BLaER1 treated with 17β-estradiol and CSF1 and Interleukin-3, amounts not matched to agents 10 nM and 100 nM (cell line): Measurements from ENCODE around the gene MESD.

ENCODE experiments used
- H3K27ac ChIP-seq, 11 experiments: shearing (Covaris generic); formaldehyde crosslinking; 2 replicates each; pipeline ENCODE4 v1.8.1; 2022
- H3K27me3 ChIP-seq, 11 experiments: shearing (Covaris generic); formaldehyde crosslinking; 2 replicates each; pipeline ENCODE4 v1.8.1; 2022
- H3K36me3 ChIP-seq, 11 experiments: shearing (Covaris generic); formaldehyde crosslinking; 2 replicates each; pipeline ENCODE4 v1.8.1; 2022
- H3K4me1 ChIP-seq, 10 experiments: shearing (Covaris generic); formaldehyde crosslinking; 2 replicates each; pipeline ENCODE4 v1.8.1; 2022
- H3K4me2 ChIP-seq, 11 experiments: shearing (Covaris generic); formaldehyde crosslinking; 2 replicates each; pipeline ENCODE4 v1.8.1; 2022
- H3K4me3 ChIP-seq, 10 experiments: shearing (Covaris generic); formaldehyde crosslinking; 2 replicates each; pipeline ENCODE4 v1.8.1; 2022
- H3K9ac ChIP-seq, 11 experiments: shearing (Covaris generic); formaldehyde crosslinking; 2 replicates each; pipeline ENCODE4 v1.8.1; 2022
- H3K9me3 ChIP-seq, 11 experiments: shearing (Covaris generic); formaldehyde crosslinking; replicated peaks in 1 of 11; 2 replicates each; pipeline ENCODE4 v1.8.1; 2022
- H4K20me1 ChIP-seq, 11 experiments: shearing (Covaris generic); formaldehyde crosslinking; 2 replicates each; pipeline ENCODE4 v1.8.1; 2022
- Cebpa-rat ChIP-seq, 11 experiments: shearing (Covaris generic); IDR thresholded peaks; 2 replicates each; pipeline ENCODE4 v1.8.1; 2022

Gene MESD

DNA sequence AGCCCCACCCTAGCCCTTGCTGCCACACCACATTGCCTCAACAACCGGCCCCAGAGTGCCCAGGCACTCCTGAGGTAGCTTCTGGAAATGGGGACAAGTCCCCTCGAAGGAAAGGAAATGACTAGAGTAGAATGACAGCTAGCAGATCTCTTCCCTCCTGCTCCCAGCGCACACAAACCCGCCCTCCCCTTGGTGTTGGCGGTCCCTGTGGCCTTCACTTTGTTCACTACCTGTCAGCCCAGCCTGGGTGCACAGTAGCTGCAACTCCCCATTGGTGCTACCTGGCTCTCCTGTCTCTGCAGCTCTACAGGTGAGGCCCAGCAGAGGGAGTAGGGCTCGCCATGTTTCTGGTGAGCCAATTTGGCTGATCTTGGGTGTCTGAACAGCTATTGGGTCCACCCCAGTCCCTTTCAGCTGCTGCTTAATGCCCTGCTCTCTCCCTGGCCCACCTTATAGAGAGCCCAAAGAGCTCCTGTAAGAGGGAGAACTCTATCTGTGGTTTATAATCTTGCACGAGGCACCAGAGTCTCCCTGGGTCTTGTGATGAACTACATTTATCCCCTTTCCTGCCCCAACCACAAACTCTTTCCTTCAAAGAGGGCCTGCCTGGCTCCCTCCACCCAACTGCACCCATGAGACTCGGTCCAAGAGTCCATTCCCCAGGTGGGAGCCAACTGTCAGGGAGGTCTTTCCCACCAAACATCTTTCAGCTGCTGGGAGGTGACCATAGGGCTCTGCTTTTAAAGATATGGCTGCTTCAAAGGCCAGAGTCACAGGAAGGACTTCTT, 39.1 kb downstream of the MESD start:
- peaks cover 15 to 27% (median 19%) of the 10 kb centered on the region in 10 experiments for H3K4me1 ChIP-seq
- no peak overlapping the region for H3K4me3 ChIP-seq
- H3K9ac ChIP-seq: no peak overlapping the region
- H3K4me2 ChIP-seq: peak overlapping the region in 5 of 11 experiments; percentile 3 to 24 (median 16); a peak in 4 of 22 replicates
- H3K27me3 ChIP-seq: no peaks in the 10 kb centered on the region
- no peaks in the 10 kb centered on the region for H3K9me3 ChIP-seq
- H4K20me1 ChIP-seq: peaks cover 6 to 28% (median 11%) of the 10 kb centered on the region in 11 experiments; a peak in 14 of 22 replicates
- TF ChIP-seq Cebpa-rat (IDR thresholded peaks at IDR 0.05): no peak
- H3K36me3 ChIP-seq: peaks cover 42 to 81% (median 67%) of the 10 kb centered on the region in 11 experiments
- no peak overlapping the region for H3K27ac ChIP-seq

DNA sequence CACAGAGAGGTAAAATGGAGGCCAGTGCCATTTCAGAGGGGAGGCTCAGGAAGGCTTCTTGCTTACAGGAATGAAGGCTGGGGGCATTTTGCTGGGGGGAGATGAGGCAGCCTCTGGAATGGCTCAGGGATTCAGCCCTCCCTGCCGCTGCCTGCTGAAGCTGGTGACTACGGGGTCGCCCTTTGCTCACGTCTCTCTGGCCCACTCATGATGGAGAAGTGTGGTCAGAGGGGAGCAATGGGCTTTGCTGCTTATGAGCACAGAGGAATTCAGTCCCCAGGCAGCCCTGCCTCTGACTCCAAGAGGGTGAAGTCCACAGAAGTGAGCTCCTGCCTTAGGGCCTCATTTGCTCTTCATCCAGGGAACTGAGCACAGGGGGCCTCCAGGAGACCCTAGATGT, 39.9 kb downstream of the MESD start:
- H3K27me3 ChIP-seq: peaks cover 0 to 3% (median 0%) of the 10 kb centered on the region in 11 experiments; a peak in 1 of 22 replicates
- H3K4me3 ChIP-seq: no peak overlapping the region
- no peaks in the 10 kb centered on the region for H3K9me3 ChIP-seq
- H3K36me3 ChIP-seq: peaks cover 42 to 83% (median 67%) of the 10 kb centered on the region in 11 experiments
- peaks cover 12 to 31% (median 17%) of the 10 kb centered on the region in 11 experiments; a peak in 18 of 22 replicates for H4K20me1 ChIP-seq
- H3K4me1 ChIP-seq: peaks cover 18 to 28% (median 25%) of the 10 kb centered on the region in 10 experiments
- H3K9ac ChIP-seq: no peak overlapping the region
- no peak overlapping the region for H3K27ac ChIP-seq
- H3K4me2 ChIP-seq: no peak overlapping the region
- no peak for TF ChIP-seq Cebpa-rat (IDR thresholded peaks at IDR 0.05)

DNA sequence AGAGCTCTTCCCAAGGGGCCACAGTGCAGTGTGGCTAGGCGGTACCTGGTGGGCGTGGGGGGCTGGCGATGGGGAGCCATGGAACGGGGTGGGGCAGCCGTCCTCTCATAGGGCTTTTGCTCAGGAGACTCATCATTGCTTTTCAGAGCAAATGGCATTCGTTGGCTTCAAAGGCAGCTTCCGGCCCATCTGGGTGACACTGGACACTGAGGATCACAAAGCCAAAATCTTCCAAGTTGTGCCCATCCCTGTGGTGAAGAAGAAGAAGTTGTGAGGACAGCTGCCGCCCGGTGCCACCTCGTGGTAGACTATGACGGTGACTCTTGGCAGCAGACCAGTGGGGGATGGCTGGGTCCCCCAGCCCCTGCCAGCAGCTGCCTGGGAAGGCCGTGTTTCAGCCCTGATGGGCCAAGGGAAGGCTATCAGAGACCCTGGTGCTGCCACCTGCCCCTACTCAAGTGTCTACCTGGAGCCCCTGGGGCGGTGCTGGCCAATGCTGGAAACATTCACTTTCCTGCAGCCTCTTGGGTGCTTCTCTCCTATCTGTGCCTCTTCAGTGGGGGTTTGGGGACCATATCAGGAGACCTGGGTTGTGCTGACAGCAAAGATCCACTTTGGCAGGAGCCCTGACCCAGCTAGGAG, 40.8 kb downstream of the MESD start:
- Histone ChIP-seq H3K27ac (no peak overlapping the region), H3K4me2 (no peak overlapping the region), H3K9me3 (no peaks in the 10 kb centered on the region), H3K27me3 (peaks cover 0 to 3% (median 0%) of the 10 kb centered on the region in 11 experiments; a peak in 1 of 22 replicates), H3K4me3 (no peak overlapping the region), H3K9ac (no peak overlapping the region), H3K4me1 (peaks cover 19 to 29% (median 23%) of the 10 kb centered on the region in 10 experiments), H4K20me1 (peaks cover 15 to 34% (median 22%) of the 10 kb centered on the region in 11 experiments; a peak in 18 of 22 replicates), H3K36me3 (peaks cover 42 to 93% (median 73%) of the 10 kb centered on the region in 11 experiments)
- no peak for TF ChIP-seq Cebpa-rat (IDR thresholded peaks at IDR 0.05)

DNA sequence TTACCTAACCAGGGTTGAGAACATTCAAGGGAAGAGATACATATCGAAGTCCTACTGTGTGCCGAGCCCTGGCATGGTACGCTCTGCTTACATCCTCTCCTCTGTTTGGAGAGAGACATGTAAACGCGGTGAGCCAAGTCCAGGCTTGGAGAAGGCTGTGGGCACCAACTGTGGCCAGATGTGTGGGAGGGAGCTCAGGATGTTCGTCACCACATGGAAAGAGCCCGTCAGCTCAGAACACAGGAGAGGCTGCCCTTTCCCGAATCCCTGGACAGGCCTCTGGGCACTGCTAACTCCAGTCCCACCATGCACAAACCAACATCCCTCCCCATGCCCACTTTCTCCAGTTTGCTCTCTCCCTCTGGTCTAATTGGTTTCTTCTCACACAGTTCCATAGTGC, 43.0 kb downstream of the MESD start:
- Histone ChIP-seq H3K27me3 (peaks cover 0 to 3% (median 0%) of the 10 kb centered on the region in 11 experiments; a peak in 1 of 22 replicates), H4K20me1 (peaks cover 15 to 44% (median 20%) of the 10 kb centered on the region in 11 experiments; a peak in 18 of 22 replicates), H3K4me3 (no peak overlapping the region), H3K9ac (no peak overlapping the region), H3K36me3 (peaks cover 51 to 93% (median 76%) of the 10 kb centered on the region in 11 experiments), H3K4me2 (peak overlapping the region; percentile 40 to 74 (median 67); a peak in 20 of 22 replicates), H3K9me3 (no peaks in the 10 kb centered on the region), H3K4me1 (peaks cover 19 to 29% (median 23%) of the 10 kb centered on the region in 10 experiments), H3K27ac (no peak overlapping the region)
- TF ChIP-seq Cebpa-rat (IDR thresholded peaks at IDR 0.05): no peak

- Histone ChIP-seq H4K20me1 (peaks cover 15 to 44% (median 20%) of the 10 kb centered on the region in 11 experiments; a peak in 18 of 22 replicates), H3K27me3 (peaks cover 0 to 3% (median 0%) of the 10 kb centered on the region in 11 experiments; a peak in 1 of 22 replicates), H3K4me2 (peak overlapping the region; percentile 40 to 74 (median 67)), H3K4me3 (no peak overlapping the region), H3K4me1 (peaks cover 19 to 26% (median 21%) of the 10 kb centered on the region in 10 experiments), H3K27ac (no peak overlapping the region), H3K9me3 (no peaks in the 10 kb centered on the region), H3K36me3 (peaks cover 54 to 93% (median 73%) of the 10 kb centered on the region in 11 experiments), H3K9ac (no peak overlapping the region)
- no peak for TF ChIP-seq Cebpa-rat (IDR thresholded peaks at IDR 0.05)
These were observed 44.0 kb downstream of the MESD start for GRCh38 chr15:80945605-80946004.

DNA sequence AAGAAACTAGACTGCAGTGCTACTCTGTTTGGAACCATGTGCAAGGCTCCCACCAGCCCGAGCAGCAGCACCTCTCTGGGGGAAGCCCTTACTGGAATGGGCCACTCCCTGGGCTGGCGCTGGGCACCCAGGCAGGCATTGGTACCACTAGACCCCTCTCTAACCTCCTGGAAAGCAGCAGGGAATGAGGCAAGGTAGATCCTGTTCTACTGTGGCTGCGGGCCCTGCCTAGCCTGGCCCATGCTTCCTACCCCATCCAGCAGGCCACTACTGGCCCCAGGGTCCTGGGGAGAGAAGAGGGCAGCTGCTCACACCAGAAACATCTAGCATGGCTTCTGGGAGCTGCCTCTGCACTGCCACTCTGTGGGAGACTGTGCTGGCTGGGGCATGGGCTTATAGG, 44.8 kb downstream of the MESD start:
- H3K36me3 ChIP-seq: peaks cover 46 to 93% (median 66%) of the 10 kb centered on the region in 11 experiments
- no peak overlapping the region for H3K9ac ChIP-seq
- H3K4me3 ChIP-seq: no peak overlapping the region
- TF ChIP-seq Cebpa-rat (IDR thresholded peaks at IDR 0.05): no peak
- peaks cover 19 to 22% (median 20%) of the 10 kb centered on the region in 10 experiments for H3K4me1 ChIP-seq
- peak overlapping the region; percentile 40 to 74 (median 67); a peak in 18 of 22 replicates for H3K4me2 ChIP-seq
- peaks cover 15 to 42% (median 20%) of the 10 kb centered on the region in 11 experiments; a peak in 18 of 22 replicates for H4K20me1 ChIP-seq
- no peaks in the 10 kb centered on the region for H3K9me3 ChIP-seq
- H3K27ac ChIP-seq: no peak overlapping the region
- H3K27me3 ChIP-seq: peaks cover 0 to 3% (median 0%) of the 10 kb centered on the region in 11 experiments; a peak in 1 of 22 replicates

- no peaks in the 10 kb centered on the region for H3K9me3 ChIP-seq
- no peak overlapping the region for H3K4me2 ChIP-seq
- no peak overlapping the region for H3K27ac ChIP-seq
These were observed 46.7 kb downstream of the MESD start for GRCh38 chr15:80942746-80943565.

DNA sequence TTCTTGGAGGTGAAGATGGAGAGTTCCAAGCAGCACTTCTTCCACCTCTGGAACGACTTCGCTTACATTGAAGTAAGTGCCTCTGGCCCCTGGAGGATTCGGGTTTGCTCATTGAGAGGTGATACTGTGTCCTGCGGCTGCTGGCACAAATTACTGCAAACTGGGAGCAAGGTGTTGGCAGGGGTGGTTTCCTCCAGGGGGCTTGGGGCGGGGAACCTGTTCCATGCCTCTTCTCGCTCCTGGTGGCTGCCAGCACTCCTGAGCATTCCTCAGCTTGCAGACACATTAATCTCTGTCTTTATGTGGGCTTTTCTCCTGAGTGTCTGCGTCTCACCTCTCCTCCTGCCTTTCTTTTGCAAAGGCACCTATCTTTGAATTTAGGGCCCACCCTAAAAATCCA, 47.4 kb downstream of the MESD start:
- Histone ChIP-seq H3K4me3 (no peak overlapping the region), H3K27me3 (peaks cover 0 to 3% (median 0%) of the 10 kb centered on the region in 11 experiments; a peak in 1 of 22 replicates), H3K36me3 (peaks cover 25 to 73% (median 42%) of the 10 kb centered on the region in 11 experiments; a peak in 20 of 22 replicates), H3K9me3 (no peaks in the 10 kb centered on the region), H3K4me1 (peaks cover 19 to 22% (median 20%) of the 10 kb centered on the region in 10 experiments), H4K20me1 (peaks cover 15 to 38% (median 19%) of the 10 kb centered on the region in 11 experiments; a peak in 18 of 22 replicates), H3K4me2 (no peak overlapping the region), H3K27ac (no peak overlapping the region), H3K9ac (no peak overlapping the region)
- no peak for TF ChIP-seq Cebpa-rat (IDR thresholded peaks at IDR 0.05)

More at GRCh38 chr15:80942746-80943565, 46.7 kb downstream of the MESD start:
- Histone ChIP-seq H3K36me3 (peaks cover 29 to 74% (median 47%) of the 10 kb centered on the region in 11 experiments), H3K4me3 (no peak overlapping the region), H3K27me3 (peaks cover 0 to 3% (median 0%) of the 10 kb centered on the region in 11 experiments; a peak in 1 of 22 replicates), H3K9ac (no peak overlapping the region), H3K4me1 (peaks cover 19 to 22% (median 20%) of the 10 kb centered on the region in 10 experiments), H4K20me1 (peaks cover 15 to 38% (median 20%) of the 10 kb centered on the region in 11 experiments; a peak in 18 of 22 replicates)
- TF ChIP-seq Cebpa-rat (IDR thresholded peaks at IDR 0.05): no peak
